Measurements from ENCODE around the gene BRSK2.

DNA sequence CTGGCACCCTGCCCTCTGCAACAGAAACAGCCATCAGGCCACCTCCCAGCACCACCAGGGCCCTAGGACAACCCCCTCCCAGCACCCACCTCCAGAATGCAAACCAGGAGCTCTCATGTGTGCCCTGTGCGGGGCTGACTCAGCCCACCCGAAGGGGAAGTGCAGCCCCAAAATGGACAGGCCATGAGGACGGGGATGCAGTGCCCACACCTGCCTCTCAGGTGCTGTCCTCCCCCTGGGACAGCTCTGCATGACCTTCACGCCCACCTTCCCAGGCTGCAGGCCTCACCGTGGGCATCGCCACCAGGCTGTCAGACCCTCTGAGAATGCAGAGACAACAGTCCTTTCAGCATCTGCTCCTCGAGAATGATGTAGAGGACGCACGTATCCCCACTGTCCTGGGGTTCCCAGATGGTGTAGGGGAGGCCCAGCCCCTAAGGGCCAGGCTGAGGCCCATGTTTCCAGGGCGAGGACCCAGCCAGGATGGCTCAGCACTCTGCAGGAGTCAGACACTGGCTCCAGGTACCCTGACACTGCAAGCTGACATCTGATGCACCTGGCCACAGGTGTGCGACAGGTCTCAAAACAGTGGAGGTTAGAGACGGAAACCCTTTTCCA, 83.4 kb downstream of the BRSK2 start:
- no peak for TF ChIP-seq POLR2A (IDR thresholded peaks at IDR 0.05; ENCODE audit: low read depth, low read length)
- TF ChIP-seq, protein P1, sequence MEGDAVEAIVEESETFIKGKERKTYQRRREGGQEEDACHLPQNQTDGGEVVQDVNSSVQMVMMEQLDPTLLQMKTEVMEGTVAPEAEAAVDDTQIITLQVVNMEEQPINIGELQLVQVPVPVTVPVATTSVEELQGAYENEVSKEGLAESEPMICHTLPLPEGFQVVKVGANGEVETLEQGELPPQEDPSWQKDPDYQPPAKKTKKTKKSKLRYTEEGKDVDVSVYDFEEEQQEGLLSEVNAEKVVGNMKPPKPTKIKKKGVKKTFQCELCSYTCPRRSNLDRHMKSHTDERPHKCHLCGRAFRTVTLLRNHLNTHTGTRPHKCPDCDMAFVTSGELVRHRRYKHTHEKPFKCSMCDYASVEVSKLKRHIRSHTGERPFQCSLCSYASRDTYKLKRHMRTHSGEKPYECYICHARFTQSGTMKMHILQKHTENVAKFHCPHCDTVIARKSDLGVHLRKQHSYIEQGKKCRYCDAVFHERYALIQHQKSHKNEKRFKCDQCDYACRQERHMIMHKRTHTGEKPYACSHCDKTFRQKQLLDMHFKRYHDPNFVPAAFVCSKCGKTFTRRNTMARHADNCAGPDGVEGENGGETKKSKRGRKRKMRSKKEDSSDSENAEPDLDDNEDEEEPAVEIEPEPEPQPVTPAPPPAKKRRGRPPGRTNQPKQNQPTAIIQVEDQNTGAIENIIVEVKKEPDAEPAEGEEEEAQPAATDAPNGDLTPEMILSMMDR (conservative IDR thresholded peaks at IDR 0.05; ENCODE audit: low read depth, low read length) = no peak
- TF ChIP-seq, protein P2, sequence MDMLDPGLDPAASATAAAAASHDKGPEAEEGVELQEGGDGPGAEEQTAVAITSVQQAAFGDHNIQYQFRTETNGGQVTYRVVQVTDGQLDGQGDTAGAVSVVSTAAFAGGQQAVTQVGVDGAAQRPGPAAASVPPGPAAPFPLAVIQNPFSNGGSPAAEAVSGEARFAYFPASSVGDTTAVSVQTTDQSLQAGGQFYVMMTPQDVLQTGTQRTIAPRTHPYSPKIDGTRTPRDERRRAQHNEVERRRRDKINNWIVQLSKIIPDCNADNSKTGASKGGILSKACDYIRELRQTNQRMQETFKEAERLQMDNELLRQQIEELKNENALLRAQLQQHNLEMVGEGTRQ (IDR thresholded peaks at IDR 0.05; ENCODE audit: low read depth, low read length) = no peak
- no peak for TF ChIP-seq RCOR1 (IDR thresholded peaks at IDR 0.05; ENCODE audit: insufficient replicate concordance, low read length)
- no peak for TF ChIP-seq FOS (IDR thresholded peaks at IDR 0.05; ENCODE audit: low read depth, low read length)

Data from IMR-90 (cell line).